Large intestine (tissue), 3 donors: ENCODE measurements around the gene KSR2. TPM values are rescaled to one million over a fixed set of nuclear protein-coding genes. Genes with fewer than 3 reads are reported as not detected.

Experiments
- DNase-seq, 2 donors: peaks; one replicate each; pipeline versions ENCODE4 v3.0.0 to v3.0.0-alpha.2; 2013
- H3K27ac ChIP-seq: one replicate; pipeline ENCODE4 v1.5.1; 2013; ENCODE audit warnings: low read length
- H3K27me3 ChIP-seq: 2 replicates; pipeline ENCODE4 v1.6.1; 2013; ENCODE audit warnings: low read length; ENCODE audit not compliant: control insufficient read depth, insufficient read depth
- H3K36me3 ChIP-seq: 2 replicates; pipeline ENCODE4 v1.6.1; 2013; ENCODE audit warnings: low read length; ENCODE audit not compliant: control insufficient read depth, insufficient read depth
- H3K4me1 ChIP-seq: one replicate; pipeline ENCODE4 v1.6.1; 2013; ENCODE audit warnings: low read length; ENCODE audit not compliant: control insufficient read depth, insufficient read depth
- H3K4me3 ChIP-seq: one replicate; pipeline ENCODE4 v1.5.1; 2013; ENCODE audit warnings: low read length
- H3K9me3 ChIP-seq: one replicate; pipeline ENCODE4 v1.6.1; 2013; ENCODE audit warnings: mild to moderate bottlenecking, low read depth, low read length, moderate library complexity; ENCODE audit not compliant: control insufficient read depth
- WGBS: methylation state at CpG from one replicate; pipeline ENCODE4 v1.1.5; 2013; ENCODE audit warnings: low lambda C conversion rate; ENCODE audit not compliant: insufficient coverage; 5-methylcytosine and 5-hydroxymethylcytosine counted together
- polyA plus RNA-seq: library from polyadenylated mRNA; unstranded; fragments of 120-200 nt; gene quantifications from one replicate; pipeline ENCODE4 v1.2.1, GENCODE V29; 2013

Gene KSR2
- polyA plus RNA-seq, 1 donor: 0.61 TPM

- Histone ChIP-seq H3K27ac (no peak overlapping the region), H3K9me3 (no peaks in the 10 kb centered on the region)
These were observed 531.1 kb downstream of the KSR2 start for GRCh38 chr12:117437516-117438255.

DNA sequence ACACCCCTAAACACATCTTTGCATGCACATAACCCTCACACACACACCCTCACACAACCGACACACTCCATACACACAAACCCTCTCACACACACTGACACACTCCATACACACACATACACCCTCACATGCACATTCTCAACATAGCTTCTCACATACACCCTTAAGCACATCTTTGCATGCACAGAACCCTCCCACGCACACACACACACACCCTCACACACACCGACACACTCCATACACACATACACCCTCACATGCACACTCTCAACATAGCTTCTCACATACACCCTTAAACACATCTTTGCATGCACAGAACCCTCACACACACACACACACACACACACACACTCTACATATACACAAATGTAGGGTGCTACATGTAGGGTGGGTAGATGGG, 534.9 kb downstream of the KSR2 start:
- Histone ChIP-seq H3K27ac (no peak overlapping the region), H3K36me3 (no peaks in the 10 kb centered on the region), H3K4me1 (no peaks in the 10 kb centered on the region), H3K9me3 (no peaks in the 10 kb centered on the region), H3K27me3 (no peaks in the 10 kb centered on the region), H3K4me3 (no peak overlapping the region)
- 86% methylated on average over 1 of the region's 3 CpGs for WGBS
- no peak for DNase-seq

More at GRCh38 chr12:117437516-117438255, 531.1 kb downstream of the KSR2 start:
- H3K36me3 ChIP-seq: no peaks in the 10 kb centered on the region
- H3K4me3 ChIP-seq: no peak overlapping the region
- peaks cover 9% of the 10 kb centered on the region for H3K27me3 ChIP-seq
- no peak for DNase-seq
- H3K4me1 ChIP-seq: no peaks in the 10 kb centered on the region
- WGBS: no CpG with 5 or more reads among the region's 11 CpGs

DNA sequence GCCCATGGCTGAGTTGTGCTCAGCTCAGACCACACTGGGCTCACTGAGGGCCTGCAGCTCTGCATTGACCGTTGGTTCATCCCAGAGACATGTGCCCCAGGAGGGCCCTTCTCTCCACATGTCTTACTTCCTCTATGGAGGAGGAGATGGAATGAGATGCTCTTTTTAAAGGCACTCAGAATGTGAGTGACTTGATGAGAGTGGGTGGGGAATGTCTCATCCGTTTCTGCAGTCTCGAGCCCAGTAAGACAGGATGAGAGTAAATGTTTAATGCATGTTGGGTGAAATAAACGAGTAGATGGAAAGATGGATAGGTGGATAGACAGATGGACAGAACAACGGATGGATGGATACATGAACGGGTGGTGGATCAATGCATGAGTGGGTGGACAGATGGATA, 538.5 kb downstream of the KSR2 start:
- DNase-seq: no peak
- 96% methylated on average over 3 of the region's 6 CpGs for WGBS
- Histone ChIP-seq H3K9me3 (no peaks in the 10 kb centered on the region), H3K36me3 (no peaks in the 10 kb centered on the region), H3K27me3 (no peaks in the 10 kb centered on the region), H3K27ac (no peak overlapping the region), H3K4me3 (no peak overlapping the region), H3K4me1 (no peaks in the 10 kb centered on the region)

DNA sequence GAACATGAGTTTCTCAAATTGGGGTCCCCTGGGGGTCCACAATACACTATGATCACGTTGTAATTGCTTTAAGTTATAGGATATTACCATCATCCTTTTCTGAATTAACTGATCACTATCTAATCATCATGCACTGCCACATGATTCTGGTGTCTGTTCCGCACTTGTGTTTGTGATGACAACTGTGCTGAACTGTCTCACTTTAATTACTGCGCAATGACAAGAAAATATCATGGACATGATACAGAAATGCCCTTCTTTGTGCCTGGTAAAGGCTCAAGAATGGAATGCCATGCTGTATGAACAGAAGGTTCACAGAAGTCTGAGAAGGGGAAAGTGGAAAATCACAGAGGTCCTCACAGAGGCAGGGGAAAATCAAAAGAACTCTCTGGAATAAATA, 541.6 kb downstream of the KSR2 start:
- WGBS: 80% methylated on average over 1 of the region's 3 CpGs
- no peaks in the 10 kb centered on the region for H3K36me3 ChIP-seq
- no peaks in the 10 kb centered on the region for H3K27me3 ChIP-seq
- H3K27ac ChIP-seq: no peak overlapping the region
- no peaks in the 10 kb centered on the region for H3K4me1 ChIP-seq
- no peak overlapping the region for H3K4me3 ChIP-seq
- H3K9me3 ChIP-seq: no peaks in the 10 kb centered on the region
- no peak for DNase-seq

DNA sequence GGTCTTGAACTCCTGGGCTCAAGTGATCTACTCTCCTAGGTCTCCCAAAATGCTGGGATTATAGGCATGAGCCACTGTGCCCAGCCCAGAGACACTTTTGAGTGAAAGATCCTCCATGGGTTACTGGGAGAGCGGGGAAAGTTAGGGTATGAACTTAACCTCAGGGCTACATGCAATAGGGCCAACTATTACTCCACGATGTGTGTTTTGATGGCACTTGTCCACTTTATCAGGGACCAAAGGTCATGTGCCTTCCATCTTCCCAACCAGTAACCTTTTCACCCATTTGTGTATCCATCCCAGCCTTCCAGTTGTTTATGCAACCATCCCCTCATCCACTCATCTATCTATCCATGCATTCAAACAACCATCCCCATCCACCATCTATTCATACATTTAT, 546.8 kb downstream of the KSR2 start:
- H3K9me3 ChIP-seq: no peaks in the 10 kb centered on the region
- no peak overlapping the region for H3K27ac ChIP-seq
- no peaks in the 10 kb centered on the region for H3K36me3 ChIP-seq
- no peak overlapping the region for H3K4me3 ChIP-seq
- H3K27me3 ChIP-seq: no peaks in the 10 kb centered on the region
- no peak for DNase-seq
- no peaks in the 10 kb centered on the region for H3K4me1 ChIP-seq
- WGBS: no CpG with 5 or more reads among the region's 2 CpGs

DNA sequence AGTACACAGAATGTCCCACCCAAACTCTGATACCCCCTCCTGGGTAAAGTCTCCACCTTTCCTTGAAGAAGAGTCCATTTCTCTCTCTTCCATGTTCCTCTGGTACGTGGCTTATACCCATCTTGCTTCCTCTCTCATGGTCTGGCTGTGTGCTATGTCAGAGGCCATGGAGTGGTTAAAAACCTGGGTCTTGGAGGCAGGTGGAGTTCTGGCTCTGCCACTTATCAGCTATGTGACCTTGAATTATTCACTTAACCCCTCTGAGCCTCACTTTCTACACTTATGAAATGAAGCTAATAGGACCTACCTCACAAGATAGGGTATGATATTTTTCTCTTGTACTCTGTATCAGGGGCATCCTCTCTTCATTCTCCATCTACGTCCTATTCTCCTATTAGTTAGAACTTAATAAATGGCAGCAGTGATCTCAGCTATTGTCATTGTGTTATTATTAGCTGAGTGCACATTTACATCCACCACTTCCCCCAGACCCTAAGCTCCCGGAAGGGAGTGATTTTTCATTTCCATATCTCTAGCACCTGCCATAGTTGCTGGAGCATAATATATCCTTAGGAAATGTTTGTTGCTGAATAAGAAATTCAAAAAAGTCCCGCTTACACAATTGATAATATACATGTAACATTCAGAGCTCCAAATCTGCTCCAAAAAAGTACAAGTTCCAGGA, 547.6 kb downstream of the KSR2 start:
- no peak overlapping the region for H3K4me3 ChIP-seq
- no peaks in the 10 kb centered on the region for H3K4me1 ChIP-seq
- no peaks in the 10 kb centered on the region for H3K9me3 ChIP-seq
- WGBS: 80% methylated on average over 1 of the region's 4 CpGs
- H3K27me3 ChIP-seq: no peaks in the 10 kb centered on the region
- DNase-seq: no peak
- H3K27ac ChIP-seq: no peak overlapping the region
- H3K36me3 ChIP-seq: no peaks in the 10 kb centered on the region

GRCh38 chr12:117417004-117417403, 551.8 kb downstream of the KSR2 start:
- no CpG with 5 or more reads among the region's 1 CpG for WGBS
- no peak overlapping the region for H3K4me3 ChIP-seq
- no peaks in the 10 kb centered on the region for H3K36me3 ChIP-seq
- no peak for DNase-seq
- H3K9me3 ChIP-seq: no peaks in the 10 kb centered on the region
- H3K27ac ChIP-seq: no peak overlapping the region
- no peaks in the 10 kb centered on the region for H3K27me3 ChIP-seq
- H3K4me1 ChIP-seq: no peaks in the 10 kb centered on the region

GRCh38 chr12:117412465-117413188, 556.2 kb downstream of the KSR2 start:
- H3K27ac ChIP-seq: no peak overlapping the region
- no peaks in the 10 kb centered on the region for H3K4me1 ChIP-seq
- no peaks in the 10 kb centered on the region for H3K36me3 ChIP-seq
- WGBS: 100% methylated on average over 1 of the region's 11 CpGs
- H3K27me3 ChIP-seq: no peaks in the 10 kb centered on the region
- no peak for DNase-seq
- H3K9me3 ChIP-seq: no peaks in the 10 kb centered on the region
- H3K4me3 ChIP-seq: no peak overlapping the region

GRCh38 chr12:117409286-117409685, 559.5 kb downstream of the KSR2 start:
- H3K27me3 ChIP-seq: no peaks in the 10 kb centered on the region
- no peaks in the 10 kb centered on the region for H3K36me3 ChIP-seq
- H3K9me3 ChIP-seq: no peaks in the 10 kb centered on the region
- H3K27ac ChIP-seq: no peak overlapping the region
- DNase-seq: no peak
- H3K4me3 ChIP-seq: no peak overlapping the region
- no peaks in the 10 kb centered on the region for H3K4me1 ChIP-seq

DNA sequence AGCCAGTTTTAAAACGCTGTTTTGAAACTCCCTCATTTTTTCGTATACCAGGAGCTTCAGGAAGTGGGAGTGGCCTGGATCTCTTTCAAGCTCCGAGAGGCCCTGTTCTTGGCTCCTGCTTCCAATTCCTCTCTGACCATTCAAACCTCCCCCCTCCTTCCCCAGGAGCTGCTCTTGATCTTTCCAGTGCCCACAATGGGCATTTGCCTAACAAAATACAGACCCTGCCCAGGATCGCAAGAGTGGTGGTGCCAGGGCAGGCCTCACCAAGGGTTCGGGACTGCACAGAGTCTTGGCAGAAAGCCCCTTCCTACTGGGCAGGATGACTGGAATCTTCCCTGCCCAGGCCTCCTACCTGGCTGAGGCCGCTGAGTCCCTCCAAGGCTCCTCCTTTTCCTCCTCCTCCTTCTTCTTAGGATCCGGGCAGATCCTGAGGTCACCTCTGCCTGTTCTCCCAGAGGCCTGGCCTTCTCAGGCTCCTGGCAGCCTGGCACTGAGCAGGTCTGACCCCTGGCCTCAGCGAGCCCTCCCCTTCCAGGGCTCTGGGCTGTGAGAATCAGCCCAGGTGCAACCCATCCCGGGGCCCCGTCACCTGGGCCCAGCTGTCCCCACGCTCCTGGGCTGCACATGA, 560.5 kb downstream of the KSR2 start:
- no CpG with 5 or more reads among the region's 11 CpGs for WGBS
- peak; percentile 12 to 20 for DNase-seq
- H3K4me3 ChIP-seq: no peak overlapping the region
- no peaks in the 10 kb centered on the region for H3K27me3 ChIP-seq
- H3K36me3 ChIP-seq: no peaks in the 10 kb centered on the region
- no peaks in the 10 kb centered on the region for H3K4me1 ChIP-seq
- H3K9me3 ChIP-seq: no peaks in the 10 kb centered on the region
- H3K27ac ChIP-seq: no peak overlapping the region
